NCI-H526 (cell line): Measurements from ENCODE around the gene KIF12.
"Not testable (repeated sequence)": the region's sequence is repeated elsewhere in the genome, so short reads cannot be mapped to it uniquely, and the experiment has no call there.

ENCODE experiments used
- DNase-seq, 2 experiments: peaks; one replicate each; lab custom pipeline; 2025; lab: John Stamatoyannopoulos, UW

Gene KIF12

GRCh38 chr9:114085387-114085789 is 13.7 kb downstream of the KIF12 start:
- no peak for DNase-seq

- DNase-seq, result no peak
Measured at GRCh38 chr9:114084282-114085073, 14.6 kb downstream of the KIF12 start.

- no peak for DNase-seq
Measured at GRCh38 chr9:114083666-114084065, 15.4 kb downstream of the KIF12 start.

- DNase-seq, result not testable (repeated sequence)
Measured at GRCh38 chr9:114082763-114083412, 16.2 kb downstream of the KIF12 start.

- DNase-seq, result peak; percentile 64 to 88
Measured at GRCh38 chr9:114082017-114082762, 16.9 kb downstream of the KIF12 start.

GRCh38 chr9:114081441-114082016 is 17.6 kb downstream of the KIF12 start:
- no peak for DNase-seq

- DNase-seq, result no peak
Measured at GRCh38 chr9:114080773-114081440, 18.2 kb downstream of the KIF12 start.

- DNase-seq, result no peak
Measured at GRCh38 chr9:114080195-114080772, 18.8 kb downstream of the KIF12 start.

- no peak for DNase-seq
Measured at GRCh38 chr9:114078781-114079156, 20.3 kb downstream of the KIF12 start.

GRCh38 chr9:114078021-114078780 is 20.9 kb downstream of the KIF12 start, which contains the start of gene AMBP:
TSS of gene AMBP (minus strand) at chr9:114078300. CDS start at chr9:114078209, 91 bp downstream.
- DNase-seq, result no peak

GRCh38 chr9:114077162-114077837 is 21.8 kb downstream of the KIF12 start:
- no peak for DNase-seq

GRCh38 chr9:114076237-114077161 is 22.6 kb downstream of the KIF12 start:
- DNase-seq, result no peak

GRCh38 chr9:114075602-114076001 is 23.5 kb downstream of the KIF12 start:
- DNase-seq, result no peak

- DNase-seq, result peak in 1 of 2 experiments; percentile 23
Measured at GRCh38 chr9:114072184-114073140, 26.6 kb downstream of the KIF12 start.

- DNase-seq, result no peak
Measured at GRCh38 chr9:114071197-114071795, 27.8 kb downstream of the KIF12 start.

- DNase-seq, result no peak
Measured at GRCh38 chr9:114070188-114071103, 28.6 kb downstream of the KIF12 start.
